Nephron (organoid): ENCODE measurements around the gene CDK19.
"Not testable (repeated sequence)": the region's sequence is repeated elsewhere in the genome, so short reads cannot be mapped to it uniquely, and the experiment has no call there.

Source experiments
- H3K27ac Mint-ChIP-seq, 3 experiments: 2 replicates each; pipeline ENCODE4 v1.8.0; 2020; ENCODE audit warnings: mixed read lengths in 3 of 3, mild to moderate bottlenecking in 2 of 3, moderate library complexity in 1 of 3
- H3K27me3 Mint-ChIP-seq: 2 replicates; pipeline ENCODE4 v1.8.0; 2021; ENCODE audit warnings: low read depth, mild to moderate bottlenecking, moderate library complexity, mixed read lengths
- H3K36me3 Mint-ChIP-seq: 2 replicates; pipeline ENCODE4 v1.8.0; 2020; ENCODE audit warnings: low read depth, mixed read lengths
- H3K4me1 Mint-ChIP-seq: 2 replicates; pipeline ENCODE4 v1.8.0; 2020; ENCODE audit warnings: mixed read lengths
- H3K4me3 Mint-ChIP-seq, 3 experiments: 2 replicates each; pipeline ENCODE4 v1.8.0; 2020; ENCODE audit warnings: mild to moderate bottlenecking in 3 of 3, mixed read lengths in 3 of 3, moderate library complexity in 2 of 3
- H3K9me3 Mint-ChIP-seq: 2 replicates; pipeline ENCODE4 v1.8.0; 2020; ENCODE audit warnings: mixed read lengths
- TF ChIP-seq, protein P1 (sequence below), 3 experiments: fragments of 200-600 bp; sonication (generic); IDR thresholded peaks; one replicate each; pipeline ENCODE4 v1.5.0; 2021; ENCODE audit warnings: antibody characterized with exemption in 3 of 3; ENCODE audit not compliant: unreplicated experiment in 3 of 3

CDK19 gene

DNA sequence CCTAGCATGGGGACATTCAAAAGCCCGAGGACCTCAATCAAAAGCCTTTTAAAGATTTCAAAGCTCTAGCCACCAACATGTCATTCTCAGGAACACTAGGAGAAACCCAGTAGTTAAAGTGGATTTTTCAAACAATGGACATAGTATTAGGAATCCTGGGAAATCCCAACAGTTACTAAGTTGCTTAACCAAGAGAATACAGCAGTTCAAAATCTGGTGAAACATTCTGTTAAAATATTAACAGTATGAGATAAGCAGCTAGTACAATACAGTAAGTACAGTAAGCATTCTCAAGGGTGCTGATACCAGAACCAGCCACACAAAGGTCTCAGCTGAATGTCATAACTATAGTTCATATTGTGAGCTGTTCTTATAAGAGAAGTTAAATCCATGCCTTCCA is 68.6 kb downstream of the CDK19 start:
- peaks cover 40% of the 10 kb centered on the region for H3K36me3 Mint-ChIP-seq
- no peak overlapping the region for H3K27ac Mint-ChIP-seq
- TF ChIP-seq, protein P1, sequence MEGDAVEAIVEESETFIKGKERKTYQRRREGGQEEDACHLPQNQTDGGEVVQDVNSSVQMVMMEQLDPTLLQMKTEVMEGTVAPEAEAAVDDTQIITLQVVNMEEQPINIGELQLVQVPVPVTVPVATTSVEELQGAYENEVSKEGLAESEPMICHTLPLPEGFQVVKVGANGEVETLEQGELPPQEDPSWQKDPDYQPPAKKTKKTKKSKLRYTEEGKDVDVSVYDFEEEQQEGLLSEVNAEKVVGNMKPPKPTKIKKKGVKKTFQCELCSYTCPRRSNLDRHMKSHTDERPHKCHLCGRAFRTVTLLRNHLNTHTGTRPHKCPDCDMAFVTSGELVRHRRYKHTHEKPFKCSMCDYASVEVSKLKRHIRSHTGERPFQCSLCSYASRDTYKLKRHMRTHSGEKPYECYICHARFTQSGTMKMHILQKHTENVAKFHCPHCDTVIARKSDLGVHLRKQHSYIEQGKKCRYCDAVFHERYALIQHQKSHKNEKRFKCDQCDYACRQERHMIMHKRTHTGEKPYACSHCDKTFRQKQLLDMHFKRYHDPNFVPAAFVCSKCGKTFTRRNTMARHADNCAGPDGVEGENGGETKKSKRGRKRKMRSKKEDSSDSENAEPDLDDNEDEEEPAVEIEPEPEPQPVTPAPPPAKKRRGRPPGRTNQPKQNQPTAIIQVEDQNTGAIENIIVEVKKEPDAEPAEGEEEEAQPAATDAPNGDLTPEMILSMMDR (IDR thresholded peaks at IDR 0.05; ENCODE audit: unreplicated experiment in 3 of 3) = no peak
- no peak overlapping the region for H3K4me3 Mint-ChIP-seq
- H3K4me1 Mint-ChIP-seq = no peaks in the 10 kb centered on the region
- H3K27me3 Mint-ChIP-seq = no peaks in the 10 kb centered on the region
- peaks cover 14% of the 10 kb centered on the region for H3K9me3 Mint-ChIP-seq

DNA sequence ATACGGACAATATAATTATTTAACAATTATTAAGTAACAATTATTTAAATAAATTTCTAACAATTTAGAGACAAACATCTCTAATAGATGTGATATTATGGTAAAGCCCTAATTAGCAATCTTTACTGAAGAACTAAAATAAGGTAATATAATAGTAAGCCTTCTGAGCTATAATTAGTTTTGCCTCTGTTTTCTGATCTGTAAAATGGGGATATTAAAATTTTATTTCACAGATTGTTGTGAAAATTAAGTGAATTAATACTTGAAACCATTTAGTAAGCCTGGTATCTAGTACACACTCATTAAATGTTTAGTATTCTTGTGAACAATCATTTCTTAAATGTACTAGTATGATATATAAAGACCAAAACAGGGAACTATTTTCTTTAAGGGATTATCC is 70.3 kb downstream of the CDK19 start:
- Mint-ChIP-seq H3K4me3 (no peak overlapping the region), H3K27me3 (no peaks in the 10 kb centered on the region), H3K36me3 (peaks cover 57% of the 10 kb centered on the region), H3K27ac (no peak overlapping the region), H3K4me1 (no peaks in the 10 kb centered on the region), H3K9me3 (peaks cover 27% of the 10 kb centered on the region)
- TF ChIP-seq, protein P1 (IDR thresholded peaks at IDR 0.05; ENCODE audit: unreplicated experiment in 3 of 3) = no peak

DNA sequence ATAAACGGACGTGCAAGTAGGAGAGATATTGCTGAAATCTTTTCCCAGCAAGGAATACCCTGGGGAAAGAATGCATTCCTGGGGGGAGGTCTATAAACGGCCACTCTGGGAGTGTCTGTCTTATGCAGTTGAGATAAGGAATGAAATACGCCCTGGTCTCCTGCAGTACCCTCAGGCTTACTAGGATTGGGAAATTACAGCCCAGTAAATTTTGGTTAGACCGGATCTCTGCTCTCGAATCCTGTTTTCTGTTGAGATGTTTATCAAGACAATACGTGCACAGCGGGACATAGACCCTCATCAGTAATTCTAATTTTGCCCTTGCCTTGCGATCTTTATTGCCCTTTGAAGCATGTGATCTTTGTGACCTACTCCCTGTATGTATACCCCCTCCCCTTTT is 72.7 kb downstream of the CDK19 start:
- not testable (repeated sequence) for H3K4me3 Mint-ChIP-seq, H3K4me1 Mint-ChIP-seq, H3K27ac Mint-ChIP-seq, H3K27me3 Mint-ChIP-seq
- Mint-ChIP-seq H3K9me3 (peaks cover 32% of the 10 kb centered on the region), H3K36me3 (peaks cover 67% of the 10 kb centered on the region)

DNA sequence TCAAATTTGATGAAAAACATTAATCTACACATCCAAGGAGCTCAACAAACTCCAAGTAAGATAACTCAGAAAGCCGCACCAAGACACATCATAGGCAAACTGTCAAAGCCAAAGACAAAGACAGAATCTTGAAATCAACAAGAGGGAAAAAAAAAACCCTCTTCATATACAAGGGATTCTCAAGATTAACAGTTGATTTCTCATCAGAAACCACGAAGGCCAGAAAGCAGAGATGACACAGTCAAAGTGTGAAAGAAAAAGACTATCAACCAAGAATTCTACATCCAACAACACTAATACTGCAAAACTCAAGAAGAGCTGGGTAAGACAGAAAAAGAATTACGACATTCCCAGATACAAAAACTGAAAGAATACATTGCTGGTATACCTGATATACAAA is 73.8 kb downstream of the CDK19 start:
- TF ChIP-seq, protein P1 (IDR thresholded peaks at IDR 0.05; ENCODE audit: unreplicated experiment in 3 of 3) = no peak
- Mint-ChIP-seq H3K36me3 (peaks cover 70% of the 10 kb centered on the region), H3K9me3 (peaks cover 32% of the 10 kb centered on the region), H3K27ac (no peak overlapping the region), H3K27me3 (no peaks in the 10 kb centered on the region), H3K4me1 (no peaks in the 10 kb centered on the region), H3K4me3 (no peak overlapping the region)

DNA sequence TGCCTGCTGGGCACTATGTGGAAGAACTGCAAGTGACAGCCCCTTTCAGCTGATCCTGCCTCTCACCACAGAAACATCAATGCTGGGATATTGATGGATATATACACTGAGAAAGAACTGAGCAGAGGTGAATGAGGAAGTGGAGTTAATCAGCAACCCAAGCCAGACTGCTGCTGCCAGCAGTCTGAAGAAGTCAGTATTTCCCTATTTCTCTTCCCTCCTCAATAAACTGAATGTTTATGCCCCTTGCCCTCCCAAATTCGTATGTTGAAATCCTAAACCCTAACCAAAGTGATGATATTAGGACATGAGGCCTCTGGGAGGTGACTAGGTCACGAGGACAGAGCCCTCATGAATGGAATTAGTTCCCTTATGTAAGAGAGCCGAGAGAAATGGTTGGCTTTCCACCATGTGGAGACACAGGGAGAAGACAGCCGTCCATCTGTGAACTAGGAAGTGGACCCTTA is 76.3 kb downstream of the CDK19 start:
- Mint-ChIP-seq H3K36me3 (peaks cover 60% of the 10 kb centered on the region), H3K4me3 (no peak overlapping the region), H3K27ac (peak overlapping the region; percentile 7 to 78 (median 16)), H3K27me3 (no peaks in the 10 kb centered on the region), H3K9me3 (peaks cover 32% of the 10 kb centered on the region), H3K4me1 (no peaks in the 10 kb centered on the region)
- TF ChIP-seq, protein P1 (IDR thresholded peaks at IDR 0.05; ENCODE audit: unreplicated experiment in 3 of 3) = no peak

DNA sequence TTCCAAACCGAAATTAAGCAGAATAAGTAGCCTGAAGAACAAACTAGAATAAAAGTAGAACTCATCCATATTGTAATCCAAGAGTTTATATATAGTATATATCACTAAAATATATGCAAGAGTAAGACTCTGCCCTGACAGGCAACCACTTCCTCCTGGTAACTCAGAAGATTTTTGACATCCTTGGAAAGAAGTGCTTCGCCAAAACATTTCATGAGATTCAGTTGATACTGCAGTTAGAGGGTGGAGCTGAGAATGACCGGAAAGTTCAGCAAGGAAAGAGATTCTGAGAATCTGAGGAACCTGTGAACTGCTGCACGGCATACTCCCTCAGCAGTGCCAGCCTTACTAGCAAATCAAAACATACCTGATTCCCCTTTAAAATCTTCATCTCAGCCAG is 79.6 kb downstream of the CDK19 start:
- no peak overlapping the region for H3K27ac Mint-ChIP-seq
- TF ChIP-seq, protein P1 (IDR thresholded peaks at IDR 0.05; ENCODE audit: unreplicated experiment in 3 of 3) = no peak
- no peaks in the 10 kb centered on the region for H3K4me1 Mint-ChIP-seq
- H3K27me3 Mint-ChIP-seq = no peaks in the 10 kb centered on the region
- peaks cover 41% of the 10 kb centered on the region for H3K36me3 Mint-ChIP-seq
- no peak overlapping the region for H3K4me3 Mint-ChIP-seq
- H3K9me3 Mint-ChIP-seq = peaks cover 10% of the 10 kb centered on the region
